NOMO-1 treated with DMSO at 0.1 percent for 48 hours (cell line): ENCODE results near the gene DPP7.
A peak's percentile ranks its signal among the peaks of the same experiment; 100 is the strongest.

Experiments used
- DNase-seq: peaks from one replicate; lab custom pipeline; 2025; ENCODE audit not compliant: unreplicated experiment; lab: John Stamatoyannopoulos, UW

DPP7 gene

GRCh38 chr9:137088121-137088520 lies 26.4 kb downstream of the DPP7 start:
- no peak for DNase-seq

DNA sequence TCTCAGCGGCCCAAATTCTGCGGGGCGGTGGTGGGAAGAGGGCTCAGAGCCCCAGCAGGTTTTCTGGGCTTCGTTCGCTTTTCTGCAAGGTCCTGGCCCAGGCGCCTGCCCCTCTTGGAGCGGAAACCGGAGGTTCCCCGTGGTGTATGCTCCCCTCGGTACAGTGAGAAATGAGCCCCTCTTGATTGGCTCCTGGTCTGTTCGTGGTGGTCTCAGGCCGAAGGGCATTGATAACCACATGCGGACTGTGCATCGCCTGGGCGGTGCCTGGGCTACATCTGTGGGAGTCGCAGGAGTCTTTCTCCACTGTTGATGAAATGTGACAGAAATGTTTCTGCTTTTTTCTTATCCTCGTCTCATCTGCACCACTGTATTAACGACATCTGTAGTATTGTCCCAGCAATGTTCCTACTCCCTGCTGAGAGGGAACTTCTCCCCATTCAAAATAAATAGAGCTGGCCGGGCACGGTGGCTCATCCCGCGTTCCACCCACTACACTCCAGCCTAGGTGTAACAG lies 27.1 kb downstream of the DPP7 start:
- no peak for DNase-seq

DNA sequence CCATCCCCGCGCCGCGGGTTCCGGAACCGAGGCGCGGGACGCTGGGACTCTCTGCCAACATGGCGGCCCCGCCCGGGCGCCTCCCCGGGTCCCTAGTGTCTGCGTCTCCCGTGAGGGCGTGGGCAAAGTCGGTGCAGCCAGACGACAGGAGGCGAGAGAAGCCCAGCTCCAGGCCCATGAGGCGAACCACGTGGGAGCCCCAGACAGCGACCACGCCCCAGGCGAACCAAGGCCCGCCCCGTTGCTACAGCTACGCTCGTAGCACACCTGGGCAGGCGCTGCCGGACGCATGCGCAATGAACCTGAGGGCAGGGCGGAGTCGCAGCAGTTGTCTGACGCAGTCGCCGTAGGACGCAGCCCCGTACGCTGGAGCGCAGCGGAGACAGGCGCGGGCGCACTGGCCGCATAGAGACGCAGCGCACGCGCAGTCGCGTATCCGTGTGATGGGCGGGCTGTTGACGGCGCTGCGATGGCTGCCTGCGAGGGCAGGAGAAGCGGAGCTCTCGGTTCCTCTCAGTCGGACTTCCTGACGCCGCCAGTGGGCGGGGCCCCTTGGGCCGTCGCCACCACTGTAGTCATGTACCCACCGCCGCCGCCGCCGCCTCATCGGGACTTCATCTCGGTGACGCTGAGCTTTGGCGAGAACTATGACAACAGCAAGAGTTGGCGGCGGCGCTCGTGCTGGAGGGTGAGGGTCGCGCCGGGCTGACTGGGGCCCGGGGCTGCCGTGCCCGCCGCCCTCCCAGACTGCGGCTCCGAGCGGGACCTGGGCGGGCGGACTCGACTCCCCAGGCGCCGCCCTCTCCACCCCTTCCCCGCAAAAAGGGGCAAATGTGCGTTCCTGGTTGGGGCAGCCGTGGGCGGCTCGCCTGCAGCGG lies 27.8 kb downstream of the DPP7 start, which contains the start of gene MAN1B1:
Gene MAN1B1, plus strand, starts transcription at position 455 of the 878 bp plus-strand sequence. Its CDS starts 15 bp downstream, at position 470.
- peak; percentile 100 for DNase-seq

GRCh38 chr9:137085920-137086530 lies 28.5 kb downstream of the DPP7 start:
- no peak for DNase-seq

DNA sequence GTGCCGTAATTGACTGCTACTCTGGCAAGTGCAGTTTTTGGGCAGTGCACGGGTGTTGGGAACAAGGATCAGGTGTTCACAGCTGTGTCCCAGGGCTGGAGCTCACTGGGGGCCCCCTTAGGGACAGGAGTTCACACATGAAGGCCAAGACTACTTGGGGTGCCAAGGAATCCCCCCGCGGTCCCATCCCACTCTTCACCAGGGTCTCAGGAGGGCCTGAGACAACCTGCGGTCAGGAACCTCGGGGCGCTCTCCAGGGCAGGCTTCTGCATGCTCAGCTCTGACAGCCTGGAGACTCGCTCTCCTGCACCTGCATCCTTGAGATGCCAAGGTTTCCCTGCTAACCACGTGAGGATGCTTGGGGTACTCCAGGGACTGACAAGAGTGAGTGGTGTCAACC lies 30.0 kb downstream of the DPP7 start:
- DNase-seq: no peak

DNA sequence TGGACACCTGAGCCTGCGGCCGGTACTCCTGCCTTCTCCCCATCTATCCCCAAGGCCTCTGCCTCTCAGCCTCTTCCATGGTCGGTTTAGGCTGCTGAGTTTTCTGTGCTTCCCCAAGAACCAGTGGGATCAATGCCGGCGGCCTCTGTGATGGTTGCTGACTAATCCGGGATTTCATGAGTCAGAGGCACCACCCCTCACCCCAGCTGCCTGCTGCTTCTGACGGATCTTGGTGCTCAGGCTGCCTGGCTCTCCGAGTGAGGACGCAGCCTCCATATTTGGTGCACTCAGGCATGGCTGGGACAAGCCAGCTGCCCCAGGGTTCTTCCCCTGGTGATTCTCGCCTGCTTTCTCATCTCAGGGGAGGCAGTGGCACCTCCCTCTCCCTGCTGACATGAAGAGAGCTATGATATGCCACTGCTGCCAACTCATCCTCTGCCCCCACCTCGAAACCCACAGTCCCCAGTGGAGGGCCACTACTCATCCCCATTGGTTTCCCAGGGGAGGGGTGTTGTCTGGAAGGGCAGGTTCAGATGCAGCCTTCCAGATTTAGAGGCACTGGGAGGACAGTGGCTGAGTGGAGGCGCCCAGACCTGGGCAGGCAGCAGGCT lies 31.0 kb downstream of the DPP7 start:
- DNase-seq: no peak

DNA sequence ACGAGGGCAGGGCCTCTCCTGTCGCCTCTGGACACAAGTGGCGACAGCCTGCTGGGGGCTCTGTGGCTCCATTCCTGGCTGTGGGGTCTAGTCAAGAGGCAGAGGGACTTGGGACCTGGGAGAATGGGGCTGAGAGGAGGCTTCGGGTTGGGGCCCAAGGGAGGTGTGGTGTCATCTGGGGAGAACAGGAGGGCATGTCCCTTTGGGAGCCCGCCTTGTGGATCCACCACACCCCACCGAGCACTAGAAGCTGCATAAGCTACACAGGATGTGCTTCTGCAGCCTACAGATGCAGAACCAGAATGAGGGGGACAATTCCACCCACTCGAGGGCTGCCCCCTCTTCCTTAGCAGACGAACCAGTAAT lies 31.6 kb downstream of the DPP7 start:
- no peak for DNase-seq

DNA sequence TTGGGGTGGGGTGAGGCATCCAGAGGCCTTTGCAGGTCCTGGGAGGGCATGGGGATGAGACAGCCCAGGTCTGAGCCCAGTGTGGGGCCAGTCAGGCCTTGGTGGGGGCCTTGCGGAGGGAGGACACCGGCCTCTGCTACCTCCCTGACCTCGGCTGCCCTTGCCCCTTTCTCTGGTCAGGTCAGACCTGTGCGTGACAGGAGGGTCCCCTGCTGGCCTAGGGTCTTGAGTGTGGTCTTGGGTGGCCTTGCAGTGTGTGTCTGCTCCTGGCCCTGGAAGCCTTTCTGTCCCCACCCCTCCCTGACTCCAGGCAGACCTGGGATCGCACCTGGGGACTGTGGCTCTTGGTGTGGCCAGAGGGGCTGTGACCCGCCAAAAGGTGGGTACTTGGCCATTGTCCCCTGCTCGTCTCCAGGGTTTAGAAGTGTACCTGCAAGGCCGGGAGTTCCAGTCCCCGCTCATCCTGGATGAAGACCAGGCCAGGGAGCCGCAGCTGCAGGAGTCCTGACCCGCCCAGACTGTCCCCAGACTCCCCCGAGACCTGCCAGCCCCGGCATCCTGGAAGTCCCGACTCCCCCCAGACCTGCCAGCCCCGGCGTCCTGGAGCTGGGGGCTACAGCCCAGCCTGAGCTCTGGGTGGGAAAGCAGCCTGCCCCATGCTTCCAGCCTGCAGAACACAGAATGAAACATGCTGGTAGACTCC lies 32.2 kb downstream of the DPP7 start:
- no peak for DNase-seq

GRCh38 chr9:137080260-137081122 lies 34.0 kb downstream of the DPP7 start:
- no peak for DNase-seq

- no peak for DNase-seq
These were observed 35.1 kb downstream of the DPP7 start for GRCh38 chr9:137079401-137079787.

- no peak for DNase-seq
These were observed 35.7 kb downstream of the DPP7 start for GRCh38 chr9:137078701-137079400.

DNA sequence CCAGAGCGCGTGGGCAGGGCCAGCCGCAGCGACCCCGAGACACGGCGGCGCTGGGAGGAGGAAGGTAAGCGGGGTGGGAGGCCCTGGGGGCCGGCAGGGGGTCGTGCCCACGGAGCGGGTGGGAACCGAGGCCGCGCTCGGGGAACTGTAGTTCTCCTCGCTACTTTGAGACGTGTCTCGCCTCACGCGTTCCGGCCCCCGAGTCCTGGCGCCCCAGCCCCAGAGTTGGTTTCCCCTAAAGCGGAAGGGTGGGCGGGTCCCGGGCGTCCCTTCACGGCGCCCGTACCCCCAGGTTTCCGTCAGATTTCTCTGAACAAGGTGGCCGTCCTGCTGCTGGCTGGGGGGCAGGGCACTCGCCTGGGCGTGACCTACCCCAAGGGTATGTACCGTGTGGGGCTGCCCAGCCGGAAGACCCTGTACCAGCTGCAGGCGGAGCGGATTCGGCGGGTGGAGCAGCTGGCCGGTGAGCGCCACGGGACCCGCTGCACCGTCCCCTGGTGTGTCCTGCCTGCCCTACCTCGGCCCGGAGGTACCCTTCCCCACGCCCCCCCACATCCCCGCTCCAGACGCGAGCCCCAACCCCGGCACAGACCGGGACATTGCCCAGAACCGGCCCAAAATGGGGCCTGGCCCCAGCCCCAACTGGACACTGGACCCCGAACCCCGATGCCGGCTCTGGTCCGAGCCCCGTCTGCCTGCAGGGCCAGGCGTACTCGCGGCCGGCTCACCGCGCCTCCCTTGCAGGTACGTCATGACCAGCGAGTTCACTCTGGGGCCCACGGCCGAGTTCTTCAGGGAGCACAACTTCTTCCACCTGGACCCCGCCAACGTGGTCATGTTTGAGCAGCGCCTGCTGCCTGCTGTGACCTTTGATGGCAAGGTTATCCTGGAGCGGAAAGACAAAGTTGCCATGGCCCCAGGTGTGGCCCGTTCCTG lies 36.5 kb downstream of the DPP7 start:
- peak; percentile 30 for DNase-seq

GRCh38 chr9:137077010-137077747 lies 37.4 kb downstream of the DPP7 start, which contains the start of gene UAP1L1:
Gene UAP1L1 (plus strand): TSS chr9:137077517. CDS start chr9:137077533, 16 bp downstream.
- DNase-seq: peak; percentile 78

DNA sequence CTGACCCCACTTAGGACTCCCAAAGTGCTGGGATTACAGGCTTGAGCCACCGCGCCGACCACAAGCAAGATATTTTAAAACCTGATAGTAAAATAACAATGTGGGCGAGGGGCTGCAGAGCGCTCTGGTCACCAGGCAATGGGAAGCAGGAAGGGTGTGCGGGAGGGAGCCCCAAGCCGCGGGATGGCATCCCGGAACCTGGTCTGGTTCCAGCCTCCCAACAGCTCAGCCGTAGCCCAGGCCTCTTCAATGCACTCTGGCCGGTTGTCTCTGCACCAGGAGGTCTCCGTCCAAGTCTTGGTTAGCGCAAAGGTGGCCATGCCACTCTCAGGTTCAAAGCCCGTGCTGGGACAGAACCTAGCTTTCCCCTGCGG lies 37.9 kb downstream of the DPP7 start:
- DNase-seq: no peak

- peak; percentile 34 for DNase-seq
These were observed 39.2 kb downstream of the DPP7 start for GRCh38 chr9:137075275-137075775.

DNA sequence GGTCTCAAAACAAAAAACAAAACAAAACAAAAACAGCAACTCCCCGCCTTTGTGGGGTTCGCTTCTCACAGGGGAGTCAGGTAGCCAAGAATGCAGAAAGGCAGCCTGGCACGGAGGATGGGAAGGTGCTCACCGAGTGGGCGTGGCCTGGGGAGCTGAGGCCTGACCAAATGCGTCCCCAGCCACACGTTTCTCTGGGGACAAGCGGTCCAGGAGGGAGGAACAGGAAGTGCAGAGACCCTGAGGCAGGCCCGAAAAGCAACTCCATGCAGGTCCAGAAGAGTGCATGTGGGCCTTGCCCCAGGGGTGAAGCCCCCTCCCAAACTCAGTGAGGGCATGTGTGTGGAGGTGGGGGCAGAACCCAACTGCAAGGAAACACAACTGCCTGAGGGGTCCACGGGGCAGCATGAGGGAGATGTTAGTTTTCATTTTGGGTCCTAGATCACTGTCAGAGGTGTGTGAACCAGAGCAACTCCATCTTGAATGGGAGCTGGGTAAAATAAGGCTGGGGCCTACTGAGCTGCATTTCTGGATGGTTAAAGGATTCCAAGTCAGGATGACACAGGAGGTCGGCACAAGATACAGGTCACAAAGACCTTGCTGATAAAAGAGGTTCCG lies 39.8 kb downstream of the DPP7 start:
- DNase-seq: no peak

DNA sequence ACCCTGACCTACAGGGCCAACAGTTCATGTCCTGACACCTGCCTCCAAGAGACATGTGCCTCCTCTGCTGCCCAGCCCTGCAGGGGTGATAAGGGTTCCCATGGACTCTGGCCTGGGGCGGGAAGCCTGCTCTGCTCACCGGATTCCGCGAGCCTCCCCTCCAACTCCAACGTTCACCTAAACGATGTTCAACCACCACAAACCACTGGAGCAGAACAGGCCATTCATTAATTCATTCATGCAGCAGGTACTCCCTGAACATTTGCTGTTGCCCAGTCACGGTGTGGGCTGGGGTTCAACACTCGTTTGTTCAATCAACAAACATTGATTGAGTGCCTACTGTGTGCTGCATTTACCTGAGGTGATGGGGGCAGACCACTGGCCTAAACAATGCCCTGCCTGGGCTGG lies 40.5 kb downstream of the DPP7 start:
- no peak for DNase-seq
